ENCODE measurements around the gene PALLD. TPM values are rescaled to one million over a fixed set of nuclear protein-coding genes. Genes with fewer than 3 reads are reported as not detected.

PALLD gene
- total RNA-seq, 4 donors from 2014 or later = 1,903 to 3,507 (median 2,130) TPM

GRCh38 chr4:168773388-168774195 is 276.7 kb downstream of the PALLD start:
- Histone ChIP-seq H3K9me3 (peaks cover 0 to 13% (median 5%) of the 10 kb centered on the region in 4 donors), H3K27me3 (no peaks in the 10 kb centered on the region), H3K27ac (replicated peaks in 1 of 4) (no peak overlapping the region), H3K4me3 (no peak overlapping the region), H3K36me3 (no peaks in the 10 kb centered on the region), H3K4me1 (peaks cover 17 to 19% (median 18%) of the 10 kb centered on the region in 4 donors)
- peak; percentile 64 for DNase-seq (ENCODE audit: extremely low spot score)
- intact Hi-C loops (cut with DNase I) = no loop called here
- TF ChIP-seq POLR2A (IDR thresholded peaks at IDR 0.05; ENCODE audit: low read depth) (no peak), CTCF (IDR thresholded peaks at IDR 0.05) (no peak), POLR2AphosphoS5 (IDR thresholded peaks at IDR 0.05) (no peak), EP300 (IDR thresholded peaks at IDR 0.05) (no peak)
- WGBS = 81% methylated on average over 12 of the region's 12 CpGs

GRCh38 chr4:168776382-168776781 is 279.5 kb downstream of the PALLD start:
- H3K36me3 ChIP-seq = no peaks in the 10 kb centered on the region
- no peaks in the 10 kb centered on the region for H3K27me3 ChIP-seq
- H3K9me3 ChIP-seq = peaks cover 0 to 13% (median 5%) of the 10 kb centered on the region in 4 donors
- intact Hi-C loops (cut with DNase I) = no loop called here
- no peak overlapping the region for H3K4me3 ChIP-seq
- no peak for DNase-seq (ENCODE audit: extremely low spot score)
- no peak for TF ChIP-seq EP300 (IDR thresholded peaks at IDR 0.05)
- TF ChIP-seq CTCF (IDR thresholded peaks at IDR 0.05) = no peak
- no peak for TF ChIP-seq POLR2AphosphoS5 (IDR thresholded peaks at IDR 0.05)
- no peak for TF ChIP-seq POLR2A (IDR thresholded peaks at IDR 0.05; ENCODE audit: low read depth)
- peaks cover 0 to 17% (median 0%) of the 10 kb centered on the region in 4 donors for H3K4me1 ChIP-seq
- no peak overlapping the region for H3K27ac ChIP-seq (replicated peaks in 1 of 4)

DNA sequence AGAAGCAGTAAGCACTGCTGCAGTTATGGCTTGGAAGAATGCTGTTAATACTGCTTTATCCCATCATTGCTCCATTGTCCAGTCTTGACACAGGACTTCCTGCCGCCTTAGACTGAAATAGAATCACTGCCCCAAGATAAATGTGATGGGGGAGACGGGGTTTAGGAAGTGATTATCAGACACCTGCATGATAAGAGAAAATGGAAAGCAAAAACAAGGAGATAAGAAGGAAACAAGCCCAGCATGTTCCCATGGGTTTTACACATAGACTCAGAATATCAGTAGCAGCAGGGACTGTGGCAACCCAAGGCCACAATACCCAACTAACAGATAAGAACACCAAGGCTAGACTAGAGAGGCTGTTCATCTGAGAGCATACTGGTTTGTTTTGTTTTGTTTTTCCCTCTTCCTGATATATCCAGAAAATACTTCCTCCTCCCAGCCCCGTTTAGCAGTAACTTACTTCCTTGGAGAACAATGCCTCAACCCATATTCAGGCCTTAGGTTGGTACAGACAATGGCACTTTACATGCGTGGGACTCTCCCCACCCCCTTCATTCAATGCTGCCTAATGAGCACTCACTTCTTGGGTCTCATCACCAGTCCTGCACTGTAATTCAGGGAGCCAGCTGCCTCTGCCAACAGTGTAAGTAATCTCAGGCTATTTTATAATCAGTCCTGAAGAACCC is 280.6 kb downstream of the PALLD start:
- DNase-seq (ENCODE audit: extremely low spot score) = no peak
- H3K36me3 ChIP-seq = no peaks in the 10 kb centered on the region
- WGBS = 65% methylated on average over 4 of the region's 4 CpGs
- H3K4me1 ChIP-seq = peaks cover 0 to 17% (median 0%) of the 10 kb centered on the region in 4 donors
- no peaks in the 10 kb centered on the region for H3K27me3 ChIP-seq
- no peak overlapping the region for H3K27ac ChIP-seq (replicated peaks in 1 of 4)
- no peak overlapping the region for H3K4me3 ChIP-seq
- no peak for TF ChIP-seq CTCF (IDR thresholded peaks at IDR 0.05)
- TF ChIP-seq POLR2A (IDR thresholded peaks at IDR 0.05; ENCODE audit: low read depth) = no peak
- TF ChIP-seq EP300 (IDR thresholded peaks at IDR 0.05) = no peak
- no peak for TF ChIP-seq POLR2AphosphoS5 (IDR thresholded peaks at IDR 0.05)
- intact Hi-C loops (cut with DNase I) = no loop called here
- H3K9me3 ChIP-seq = peaks cover 0 to 13% (median 5%) of the 10 kb centered on the region in 4 donors

GRCh38 chr4:168781341-168781740 is 284.5 kb downstream of the PALLD start:
- H3K4me1 ChIP-seq = peaks cover 0 to 22% (median 4%) of the 10 kb centered on the region in 4 donors
- no peaks in the 10 kb centered on the region for H3K36me3 ChIP-seq
- no peak overlapping the region for H3K4me3 ChIP-seq
- DNase-seq (ENCODE audit: extremely low spot score) = no peak
- peaks cover 0 to 6% (median 1%) of the 10 kb centered on the region in 4 donors for H3K9me3 ChIP-seq
- 85% methylated on average over 4 of the region's 4 CpGs for WGBS
- TF ChIP-seq POLR2AphosphoS5 (IDR thresholded peaks at IDR 0.05) (no peak), POLR2A (IDR thresholded peaks at IDR 0.05; ENCODE audit: low read depth) (no peak), CTCF (IDR thresholded peaks at IDR 0.05) (no peak), EP300 (IDR thresholded peaks at IDR 0.05) (no peak)
- intact Hi-C loops (cut with DNase I) = loop anchor here (5.0 kb wide), 1 partner anchor 34 kb away; no protein-coding TSS in a partner anchor
- H3K27ac ChIP-seq (replicated peaks in 1 of 4) = no peak overlapping the region
- H3K27me3 ChIP-seq = no peaks in the 10 kb centered on the region
